HEK293 (cell line): ENCODE data around the gene RPL29.

Source experiments
- BCL11A ChIP-seq: fragments of 450-650 bp; formaldehyde crosslinking; IDR thresholded peaks from 2 replicates; pipeline ENCODE4 v1.5.1; 2016; ENCODE audit warnings: low read depth, missing biosample characterization, missing genetic modification characterization
- CTCF ChIP-seq: fragments of 450-650 bp; formaldehyde crosslinking; IDR thresholded peaks from 2 replicates; pipeline ENCODE4 v1.5.1; 2016; ENCODE audit warnings: missing biosample characterization, missing genetic modification characterization
- HOXC10 ChIP-seq: sonication (generic); formaldehyde crosslinking; IDR thresholded peaks from 2 replicates; pipeline ENCODE4 v1.8.1; 2023; ENCODE audit warnings: mild to moderate bottlenecking, missing genetic modification reagents
- REST ChIP-seq: fragments of 450-650 bp; formaldehyde crosslinking; IDR thresholded peaks from 2 replicates; pipeline ENCODE4 v1.5.1; 2016; ENCODE audit warnings: missing biosample characterization, missing genetic modification characterization
- WT1 ChIP-seq: fragments of 450-650 bp; formaldehyde crosslinking; IDR thresholded peaks from 2 replicates; pipeline ENCODE4 v1.5.1; 2016; ENCODE audit warnings: missing biosample characterization, missing genetic modification characterization
- ZBTB49 ChIP-seq: fragments of 450-650 bp; formaldehyde crosslinking; IDR thresholded peaks from 2 replicates; pipeline ENCODE4 v1.5.1; 2016; ENCODE audit warnings: missing biosample characterization, missing genetic modification characterization, low read depth
- ZEB2 ChIP-seq: fragments of 450-650 bp; formaldehyde crosslinking; IDR thresholded peaks from 2 replicates; pipeline ENCODE4 v1.5.1; 2016; ENCODE audit warnings: missing biosample characterization, missing genetic modification characterization
- ZFP3 ChIP-seq: fragments of 450-650 bp; formaldehyde crosslinking; IDR thresholded peaks from 2 replicates; pipeline ENCODE4 v1.5.1; 2016; ENCODE audit warnings: low read depth, missing biosample characterization, missing genetic modification characterization
- ZNF121 ChIP-seq: fragments of 450-650 bp; formaldehyde crosslinking; IDR thresholded peaks from 2 replicates; pipeline ENCODE4 v1.5.1; 2016; ENCODE audit warnings: missing biosample characterization, missing genetic modification characterization
- ZNF404 ChIP-seq: fragments of 450-650 bp; formaldehyde crosslinking; IDR thresholded peaks from 2 replicates; pipeline ENCODE4 v1.5.1; 2017; ENCODE audit warnings: missing biosample characterization, missing genetic modification characterization
- ZNF600 ChIP-seq: fragments of 450-650 bp; formaldehyde crosslinking; IDR thresholded peaks from 2 replicates; pipeline ENCODE4 v1.5.1; 2016; ENCODE audit warnings: missing biosample characterization, missing genetic modification characterization
- ZSCAN18 ChIP-seq: fragments of 450-650 bp; formaldehyde crosslinking; IDR thresholded peaks from 2 replicates; pipeline ENCODE4 v1.5.1; 2016; ENCODE audit warnings: missing biosample characterization, missing genetic modification characterization

GRCh38 chr3:52024765-52025452 is 29.2 kb upstream of the RPL29 start:
- no peak for TF ChIP-seq CTCF (tag by site-specific recombination)
- TF ChIP-seq ZNF404 (tag by site-specific recombination): no peak
- no peak for TF ChIP-seq ZBTB49
- no peak for TF ChIP-seq ZNF121 (tag by site-specific recombination)
- no peak for TF ChIP-seq ZSCAN18 (tag by site-specific recombination)
- TF ChIP-seq BCL11A (tag by site-specific recombination): no peak
- no peak for TF ChIP-seq ZFP3
- TF ChIP-seq ZEB2: no peak
- TF ChIP-seq ZNF600: no peak
- TF ChIP-seq WT1: no peak
- no peak for TF ChIP-seq HOXC10
- TF ChIP-seq REST (tag by site-specific recombination): no peak
